GM10248 (cell line): ENCODE data around the gene XPNPEP3.

ENCODE experiments used
- CTCF ChIA-PET: fragments of 300-600 bp; sonication (Branson Sonifier 250); formaldehyde crosslinking; extraction: SDS; loops from one replicate; lab custom pipeline; 2021; ENCODE audit warnings: antibody characterized with exemption; lab: Yijun Ruan, JAX
- POLR2A ChIA-PET: fragments of 350-650 bp; sonication (Branson Sonifier 250); formaldehyde crosslinking; extraction: SDS; loops from one replicate; lab custom pipeline; 2020; ENCODE audit warnings: antibody characterized with exemption; lab: Yijun Ruan, JAX
- DNase-seq: peaks from one replicate; pipeline ENCODE4 v3.0.0; 2012; ENCODE audit errors: extremely low spot score
- TF ChIP-seq, protein P1 (sequence below): IDR thresholded peaks from 2 replicates; pipeline ENCODE4 v1.5.1; 2012; ENCODE audit warnings: mild to moderate bottlenecking, low read depth; ENCODE audit errors: extremely low read depth, missing control alignments, control extremely low read depth

Gene XPNPEP3

DNA sequence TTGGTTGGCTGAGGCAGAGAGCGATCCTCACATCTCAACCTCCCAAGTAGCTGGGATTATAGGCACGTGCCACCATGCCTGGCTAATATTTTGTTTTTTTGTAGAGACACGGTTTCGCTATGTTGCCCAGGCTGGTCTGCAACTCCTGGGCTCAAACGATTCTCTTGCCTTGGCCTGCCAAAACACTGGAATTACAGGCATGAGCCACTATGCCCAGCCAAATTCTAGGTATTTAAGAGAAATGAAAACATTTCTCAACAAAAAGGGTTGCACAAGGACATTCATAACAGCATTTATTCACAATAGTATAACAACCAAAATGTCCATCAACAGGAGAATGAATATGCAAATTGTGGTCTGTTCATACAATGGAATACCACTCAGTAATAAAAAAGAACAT lies 62.5 kb downstream of the XPNPEP3 start:
- TF ChIP-seq, protein P1, sequence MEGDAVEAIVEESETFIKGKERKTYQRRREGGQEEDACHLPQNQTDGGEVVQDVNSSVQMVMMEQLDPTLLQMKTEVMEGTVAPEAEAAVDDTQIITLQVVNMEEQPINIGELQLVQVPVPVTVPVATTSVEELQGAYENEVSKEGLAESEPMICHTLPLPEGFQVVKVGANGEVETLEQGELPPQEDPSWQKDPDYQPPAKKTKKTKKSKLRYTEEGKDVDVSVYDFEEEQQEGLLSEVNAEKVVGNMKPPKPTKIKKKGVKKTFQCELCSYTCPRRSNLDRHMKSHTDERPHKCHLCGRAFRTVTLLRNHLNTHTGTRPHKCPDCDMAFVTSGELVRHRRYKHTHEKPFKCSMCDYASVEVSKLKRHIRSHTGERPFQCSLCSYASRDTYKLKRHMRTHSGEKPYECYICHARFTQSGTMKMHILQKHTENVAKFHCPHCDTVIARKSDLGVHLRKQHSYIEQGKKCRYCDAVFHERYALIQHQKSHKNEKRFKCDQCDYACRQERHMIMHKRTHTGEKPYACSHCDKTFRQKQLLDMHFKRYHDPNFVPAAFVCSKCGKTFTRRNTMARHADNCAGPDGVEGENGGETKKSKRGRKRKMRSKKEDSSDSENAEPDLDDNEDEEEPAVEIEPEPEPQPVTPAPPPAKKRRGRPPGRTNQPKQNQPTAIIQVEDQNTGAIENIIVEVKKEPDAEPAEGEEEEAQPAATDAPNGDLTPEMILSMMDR: no peak
- POLR2A ChIA-PET: no interaction called here
- CTCF ChIA-PET: interaction anchor here (2.1 kb wide), 1 partner anchor 318 kb away, joined by 6 read pairs; no protein-coding TSS in a partner anchor
- no peak for DNase-seq

DNA sequence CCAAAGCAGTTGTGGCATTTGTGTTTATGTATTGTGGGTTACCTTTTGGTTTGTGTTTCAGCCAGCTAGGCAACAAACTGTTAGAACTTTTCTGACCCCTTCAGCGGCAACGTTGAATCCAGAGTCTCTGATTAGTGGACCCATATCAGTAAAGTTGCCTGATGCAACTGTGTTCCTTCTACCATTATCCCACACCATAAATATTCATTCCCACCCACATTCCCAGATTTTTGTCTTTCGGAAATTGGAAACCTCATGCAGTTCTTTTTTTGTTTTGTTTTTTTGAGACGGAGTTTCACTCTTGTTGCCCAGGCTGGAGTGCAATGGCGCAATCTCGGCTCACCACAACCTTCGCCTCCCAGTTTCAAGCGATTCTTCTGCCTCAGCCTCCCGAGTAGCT lies 63.6 kb downstream of the XPNPEP3 start:
- ChIA-PET CTCF (interaction anchor here (2.9 to 3.9 kb wide), 4 partner anchors 11 to 317 kb away, joined by 23 to 96 read pairs (median 45); no protein-coding TSS in a partner anchor), POLR2A (interaction anchor here (0.7 kb wide), 1 partner anchor 588 kb away, joined by 5 read pairs; no protein-coding TSS in a partner anchor)

DNA sequence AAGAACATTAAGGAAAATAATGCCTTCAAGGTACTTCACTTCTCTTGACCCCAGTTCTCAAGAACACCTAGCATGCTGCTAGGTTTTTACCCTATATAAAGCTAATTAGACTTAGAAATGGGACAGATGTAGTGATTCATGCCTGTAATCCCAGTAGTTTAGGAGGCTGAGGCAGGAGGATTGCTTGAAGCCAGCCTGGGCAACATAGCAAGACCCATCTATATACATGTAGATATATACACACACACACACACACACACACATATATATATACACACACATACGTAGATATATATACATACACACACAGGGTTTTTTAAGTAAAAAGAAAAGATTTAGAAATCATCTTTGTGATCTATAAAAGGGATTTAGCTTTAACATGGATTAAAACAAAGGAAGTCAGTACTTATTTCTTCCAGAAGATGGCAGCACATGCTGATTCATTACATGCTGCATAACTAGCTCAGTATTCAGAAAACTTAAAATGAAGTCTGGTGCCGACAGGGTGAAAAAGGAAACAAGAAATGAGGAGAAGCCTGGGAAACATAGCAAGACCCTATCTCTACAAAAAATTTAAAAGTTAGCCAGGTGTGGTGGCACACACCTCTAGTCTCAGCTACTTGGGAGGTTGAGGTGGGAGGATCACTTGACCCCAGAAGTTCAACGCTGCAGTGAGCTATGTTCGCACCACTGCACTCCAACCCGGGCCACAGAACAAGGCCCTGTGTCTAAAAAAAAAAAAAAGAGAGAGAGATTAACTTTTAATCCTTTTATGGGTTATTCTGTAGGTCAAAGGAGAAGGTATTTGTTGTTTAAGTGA lies 65.7 kb downstream of the XPNPEP3 start:
- peak; percentile 49 for DNase-seq
- TF ChIP-seq, protein P1: peak; percentile 53
- CTCF ChIA-PET: interaction anchor here (0.7 to 3.9 kb wide), 80 partner anchors 8 to 769 kb away, joined by 3 to 96 read pairs (median 4); partner anchors contain the start of genes DNAJB7, EP300 and RBX1
- POLR2A ChIA-PET: interaction anchor here (0.6 kb wide), 1 partner anchor 228 kb away, joined by 4 read pairs; no protein-coding TSS in a partner anchor

More for the DNA sequence above, 63.6 kb downstream of the XPNPEP3 start:
- DNase-seq: no peak
- TF ChIP-seq, protein P1: no peak

DNA sequence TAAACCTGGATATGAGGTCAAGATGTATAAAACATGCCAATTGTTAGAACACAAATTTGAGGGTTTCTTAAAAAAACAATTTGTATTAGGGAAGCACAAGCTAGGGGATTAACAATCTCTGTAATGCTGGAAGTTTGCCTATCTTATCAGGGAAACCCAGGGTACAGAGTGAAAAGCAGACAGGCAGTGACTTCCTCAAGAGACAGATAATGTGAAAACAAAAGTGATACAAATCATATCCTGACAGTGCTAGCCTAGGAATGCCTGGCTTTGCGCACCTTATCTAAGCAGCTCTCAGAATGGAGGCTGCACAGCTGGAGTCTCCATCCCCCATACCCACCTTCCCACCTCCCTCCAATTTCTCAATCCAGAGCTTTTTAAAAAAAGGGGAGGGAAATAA lies 71.7 kb downstream of the XPNPEP3 start:
- POLR2A ChIA-PET: no interaction called here
- TF ChIP-seq, protein P1: no peak
- CTCF ChIA-PET: interaction anchor here (1.2 to 2.5 kb wide), 5 partner anchors 13 to 373 kb away, joined by 3 to 10 read pairs (median 3); partner anchors contain the start of gene ZC3H7B
- DNase-seq: no peak

DNA sequence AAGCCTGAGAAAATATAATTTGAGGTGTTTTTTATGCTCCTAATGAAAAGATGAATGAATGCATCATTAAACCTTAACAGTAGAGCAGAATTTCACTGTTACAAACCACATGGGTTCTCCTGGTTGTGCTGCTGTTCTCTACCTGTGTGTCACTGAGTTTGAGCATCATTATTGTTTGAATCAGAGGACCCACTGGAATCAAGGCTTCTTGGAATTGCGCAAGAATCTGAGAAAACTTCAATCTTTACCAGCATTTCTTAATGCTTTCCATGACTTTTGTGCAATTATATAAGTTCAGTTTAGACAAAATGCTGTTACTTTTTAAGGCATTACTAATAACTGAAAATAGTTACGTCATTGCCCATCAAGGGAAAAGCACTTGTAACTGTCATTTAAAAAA lies 75.4 kb downstream of the XPNPEP3 start:
- CTCF ChIA-PET: interaction anchor here (6.5 kb wide), 1 partner anchor 10 kb away, joined by 44 read pairs; no protein-coding TSS in a partner anchor
- TF ChIP-seq, protein P1: no peak
- DNase-seq: no peak
- POLR2A ChIA-PET: no interaction called here

DNA sequence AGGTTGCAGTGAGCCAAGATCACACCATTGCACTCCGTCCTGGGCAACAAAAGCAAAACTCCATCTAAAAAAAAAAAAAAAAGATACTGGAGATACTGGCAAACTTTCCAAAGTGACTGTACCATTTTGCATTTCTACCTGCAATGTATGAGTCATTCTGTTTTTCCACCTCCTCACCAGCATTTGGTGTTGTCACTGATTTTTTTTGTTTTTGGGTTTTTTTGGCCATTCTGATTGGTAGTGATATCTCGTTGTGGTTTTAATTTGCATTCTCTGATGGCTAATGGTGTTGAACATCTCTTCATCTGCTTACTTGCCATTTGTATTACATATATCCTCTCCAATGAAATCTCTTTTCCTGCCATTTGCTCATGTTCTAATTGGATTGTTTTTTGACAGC lies 82.3 kb downstream of the XPNPEP3 start:
- CTCF ChIA-PET: interaction anchor here (1.6 kb wide), 1 partner anchor 170 kb away, joined by 3 read pairs; no protein-coding TSS in a partner anchor
- no peak for DNase-seq
- TF ChIP-seq, protein P1: no peak
- POLR2A ChIA-PET: no interaction called here
